Liver (tissue), 3 donors: ENCODE results near the gene PARK7.

Experiments
- TAF1 ChIP-seq: conservative IDR thresholded peaks from 2 replicates; pipeline ENCODE4 v1.6.1; 2016; ENCODE audit warnings: antibody characterized with exemption, mild to moderate bottlenecking
- TF ChIP-seq, protein P1 (sequence below): fragments of 150-350 bp; IDR thresholded peaks from 2 replicates; pipeline ENCODE4 v1.5.1; 2017; ENCODE audit warnings: improper control_type of control experiment, low read depth, low read length; ENCODE audit not compliant: missing input control
- donor health status: healthy.
- donor health status: healthy.

DNA sequence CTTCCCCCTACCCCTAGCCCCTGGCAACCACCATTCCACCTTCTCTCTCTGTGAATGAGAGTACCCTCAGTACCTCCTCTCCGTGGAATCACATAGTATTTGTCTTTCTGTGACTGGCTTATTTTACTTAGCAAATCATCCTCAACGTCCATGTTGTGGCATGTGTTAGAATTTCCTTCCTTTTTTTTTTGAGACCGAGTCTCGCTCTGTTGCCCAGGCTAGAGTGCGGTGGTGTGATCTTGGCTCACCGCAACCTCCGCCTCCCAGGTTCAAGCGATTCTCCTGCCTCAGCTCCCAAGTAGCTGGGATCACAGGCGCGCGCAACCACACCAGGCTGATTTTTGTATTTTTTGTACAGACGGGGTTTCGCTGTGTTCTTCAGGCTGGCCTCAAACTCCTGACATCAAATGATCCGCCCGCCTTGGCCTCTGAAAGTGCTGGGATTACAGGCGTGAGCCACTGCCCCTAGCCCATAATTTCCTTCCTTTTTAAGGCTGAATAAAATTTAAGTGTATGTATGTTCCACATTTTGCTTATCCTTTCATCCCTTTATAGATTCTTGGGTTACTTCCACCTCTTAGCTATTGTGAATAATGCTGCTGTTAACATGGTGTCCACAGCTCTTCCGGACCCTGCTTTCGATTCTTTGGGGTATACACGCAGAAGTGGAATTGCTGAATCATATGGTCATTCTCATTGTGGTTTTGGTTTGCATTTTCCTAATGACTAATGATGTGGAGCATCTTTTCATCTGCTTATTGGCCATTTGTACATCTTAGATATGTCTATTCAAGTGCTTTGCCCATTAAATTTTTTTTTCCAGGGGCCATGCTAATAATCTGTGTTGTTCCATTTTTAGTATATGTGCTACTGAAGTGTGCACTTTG lies 32.3 kb downstream of the PARK7 start:
- TF ChIP-seq, protein P1, sequence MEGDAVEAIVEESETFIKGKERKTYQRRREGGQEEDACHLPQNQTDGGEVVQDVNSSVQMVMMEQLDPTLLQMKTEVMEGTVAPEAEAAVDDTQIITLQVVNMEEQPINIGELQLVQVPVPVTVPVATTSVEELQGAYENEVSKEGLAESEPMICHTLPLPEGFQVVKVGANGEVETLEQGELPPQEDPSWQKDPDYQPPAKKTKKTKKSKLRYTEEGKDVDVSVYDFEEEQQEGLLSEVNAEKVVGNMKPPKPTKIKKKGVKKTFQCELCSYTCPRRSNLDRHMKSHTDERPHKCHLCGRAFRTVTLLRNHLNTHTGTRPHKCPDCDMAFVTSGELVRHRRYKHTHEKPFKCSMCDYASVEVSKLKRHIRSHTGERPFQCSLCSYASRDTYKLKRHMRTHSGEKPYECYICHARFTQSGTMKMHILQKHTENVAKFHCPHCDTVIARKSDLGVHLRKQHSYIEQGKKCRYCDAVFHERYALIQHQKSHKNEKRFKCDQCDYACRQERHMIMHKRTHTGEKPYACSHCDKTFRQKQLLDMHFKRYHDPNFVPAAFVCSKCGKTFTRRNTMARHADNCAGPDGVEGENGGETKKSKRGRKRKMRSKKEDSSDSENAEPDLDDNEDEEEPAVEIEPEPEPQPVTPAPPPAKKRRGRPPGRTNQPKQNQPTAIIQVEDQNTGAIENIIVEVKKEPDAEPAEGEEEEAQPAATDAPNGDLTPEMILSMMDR = no peak
- no peak for TF ChIP-seq TAF1
